ENCODE measurements around the gene SPTBN1. TPM values are rescaled to one million over a fixed set of nuclear protein-coding genes. Genes with fewer than 3 reads are reported as not detected.

Gene SPTBN1
- total and polyA plus RNA-seq, 2 of the 13 experiments (the other 11 are each of a cell fraction or from before 2014, with no cell fraction given) = 123 to 299 TPM

DNA sequence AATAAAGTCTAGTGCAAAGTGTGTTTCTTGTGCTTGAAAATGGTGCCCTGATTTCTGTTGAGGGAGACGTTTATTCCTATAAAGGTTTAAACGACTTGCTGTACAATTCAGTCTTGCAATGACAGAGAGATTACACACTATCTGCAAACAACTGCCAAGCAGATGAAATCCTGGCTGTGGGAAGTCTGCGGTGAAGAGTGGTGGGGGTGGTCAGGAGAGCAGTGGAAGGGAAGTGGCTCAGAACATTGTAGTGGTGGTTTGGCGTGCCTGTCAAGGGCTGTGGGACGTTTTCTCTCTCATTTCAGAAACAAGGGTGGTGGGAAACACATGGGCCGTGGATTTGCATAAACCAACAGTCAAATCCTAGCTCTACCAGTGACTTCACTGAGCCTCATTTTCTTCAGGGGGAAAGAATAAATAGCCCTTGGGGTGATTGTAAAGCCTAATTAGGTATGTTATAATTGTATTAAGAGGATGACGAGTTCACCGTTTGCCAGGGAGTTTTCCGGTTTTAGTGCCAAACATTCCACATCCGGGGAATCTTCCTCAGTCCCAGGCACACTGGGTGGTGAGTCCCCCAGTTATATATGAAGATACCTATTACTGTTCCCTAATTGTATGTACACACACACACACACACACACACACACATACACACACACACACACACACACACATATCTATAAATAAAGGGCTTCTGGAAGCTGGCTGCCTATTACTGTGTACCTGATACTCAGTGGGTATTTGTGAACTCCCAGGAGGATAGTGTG lies 115.0 kb downstream of the SPTBN1 start (continued):
- TF ChIP-seq, protein P1, sequence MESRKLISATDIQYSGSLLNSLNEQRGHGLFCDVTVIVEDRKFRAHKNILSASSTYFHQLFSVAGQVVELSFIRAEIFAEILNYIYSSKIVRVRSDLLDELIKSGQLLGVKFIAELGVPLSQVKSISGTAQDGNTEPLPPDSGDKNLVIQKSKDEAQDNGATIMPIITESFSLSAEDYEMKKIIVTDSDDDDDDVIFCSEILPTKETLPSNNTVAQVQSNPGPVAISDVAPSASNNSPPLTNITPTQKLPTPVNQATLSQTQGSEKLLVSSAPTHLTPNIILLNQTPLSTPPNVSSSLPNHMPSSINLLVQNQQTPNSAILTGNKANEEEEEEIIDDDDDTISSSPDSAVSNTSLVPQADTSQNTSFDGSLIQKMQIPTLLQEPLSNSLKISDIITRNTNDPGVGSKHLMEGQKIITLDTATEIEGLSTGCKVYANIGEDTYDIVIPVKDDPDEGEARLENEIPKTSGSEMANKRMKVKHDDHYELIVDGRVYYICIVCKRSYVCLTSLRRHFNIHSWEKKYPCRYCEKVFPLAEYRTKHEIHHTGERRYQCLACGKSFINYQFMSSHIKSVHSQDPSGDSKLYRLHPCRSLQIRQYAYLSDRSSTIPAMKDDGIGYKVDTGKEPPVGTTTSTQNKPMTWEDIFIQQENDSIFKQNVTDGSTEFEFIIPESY (CRISPR knock-in tag; IDR thresholded peaks at IDR 0.05) = peak; percentile 37; the same call in 1 of the 2 replicates
- TF ChIP-seq, protein P2, sequence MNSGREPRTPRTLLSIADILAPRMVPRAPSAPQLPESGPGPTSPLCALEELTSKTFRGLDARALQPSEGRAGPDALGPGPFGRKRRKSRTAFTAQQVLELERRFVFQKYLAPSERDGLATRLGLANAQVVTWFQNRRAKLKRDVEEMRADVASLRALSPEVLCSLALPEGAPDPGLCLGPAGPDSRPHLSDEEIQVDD (CRISPR knock-in tag; IDR thresholded peaks at IDR 0.05; ENCODE audit: borderline replicate concordance) = no peak
- TF ChIP-seq KDM6A (CRISPR knock-in tag; IDR thresholded peaks at IDR 0.05; ENCODE audit: low read depth) (no peak), ZNF781 (CRISPR knock-in tag; IDR thresholded peaks at IDR 0.05; ENCODE audit: borderline replicate concordance, not compliant biosample characterization) (no peak), RFX3 (CRISPR knock-in tag; IDR thresholded peaks at IDR 0.05) (no peak), ZNF329 (CRISPR knock-in tag; IDR thresholded peaks at IDR 0.05; ENCODE audit: low read depth) (no peak), MBD4 (IDR thresholded peaks at IDR 0.05; ENCODE audit: borderline replicate concordance, low read length) (peak; percentile 71; the same call in 1 of the 2 replicates), FOSL1 (CRISPR knock-in tag; IDR thresholded peaks at IDR 0.05; ENCODE audit: borderline replicate concordance) (no peak), ZZZ3 (CRISPR knock-in tag; IDR thresholded peaks at IDR 0.05; ENCODE audit: borderline replicate concordance) (no peak)
- TF ChIP-seq, protein P3, sequence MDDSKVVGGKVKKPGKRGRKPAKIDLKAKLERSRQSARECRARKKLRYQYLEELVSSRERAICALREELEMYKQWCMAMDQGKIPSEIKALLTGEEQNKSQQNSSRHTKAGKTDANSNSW (CRISPR knock-in tag; IDR thresholded peaks at IDR 0.05; ENCODE audit: borderline replicate concordance) = no peak
- TF ChIP-seq, protein P4, sequence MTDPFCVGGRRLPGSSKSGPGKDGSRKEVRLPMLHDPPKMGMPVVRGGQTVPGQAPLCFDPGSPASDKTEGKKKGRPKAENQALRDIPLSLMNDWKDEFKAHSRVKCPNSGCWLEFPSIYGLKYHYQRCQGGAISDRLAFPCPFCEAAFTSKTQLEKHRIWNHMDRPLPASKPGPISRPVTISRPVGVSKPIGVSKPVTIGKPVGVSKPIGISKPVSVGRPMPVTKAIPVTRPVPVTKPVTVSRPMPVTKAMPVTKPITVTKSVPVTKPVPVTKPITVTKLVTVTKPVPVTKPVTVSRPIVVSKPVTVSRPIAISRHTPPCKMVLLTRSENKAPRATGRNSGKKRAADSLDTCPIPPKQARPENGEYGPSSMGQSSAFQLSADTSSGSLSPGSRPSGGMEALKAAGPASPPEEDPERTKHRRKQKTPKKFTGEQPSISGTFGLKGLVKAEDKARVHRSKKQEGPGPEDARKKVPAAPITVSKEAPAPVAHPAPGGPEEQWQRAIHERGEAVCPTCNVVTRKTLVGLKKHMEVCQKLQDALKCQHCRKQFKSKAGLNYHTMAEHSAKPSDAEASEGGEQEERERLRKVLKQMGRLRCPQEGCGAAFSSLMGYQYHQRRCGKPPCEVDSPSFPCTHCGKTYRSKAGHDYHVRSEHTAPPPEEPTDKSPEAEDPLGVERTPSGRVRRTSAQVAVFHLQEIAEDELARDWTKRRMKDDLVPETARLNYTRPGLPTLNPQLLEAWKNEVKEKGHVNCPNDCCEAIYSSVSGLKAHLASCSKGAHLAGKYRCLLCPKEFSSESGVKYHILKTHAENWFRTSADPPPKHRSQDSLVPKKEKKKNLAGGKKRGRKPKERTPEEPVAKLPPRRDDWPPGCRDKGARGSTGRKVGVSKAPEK (CRISPR knock-in tag; IDR thresholded peaks at IDR 0.05; ENCODE audit: borderline replicate concordance) = no peak
- TF ChIP-seq, protein P5, sequence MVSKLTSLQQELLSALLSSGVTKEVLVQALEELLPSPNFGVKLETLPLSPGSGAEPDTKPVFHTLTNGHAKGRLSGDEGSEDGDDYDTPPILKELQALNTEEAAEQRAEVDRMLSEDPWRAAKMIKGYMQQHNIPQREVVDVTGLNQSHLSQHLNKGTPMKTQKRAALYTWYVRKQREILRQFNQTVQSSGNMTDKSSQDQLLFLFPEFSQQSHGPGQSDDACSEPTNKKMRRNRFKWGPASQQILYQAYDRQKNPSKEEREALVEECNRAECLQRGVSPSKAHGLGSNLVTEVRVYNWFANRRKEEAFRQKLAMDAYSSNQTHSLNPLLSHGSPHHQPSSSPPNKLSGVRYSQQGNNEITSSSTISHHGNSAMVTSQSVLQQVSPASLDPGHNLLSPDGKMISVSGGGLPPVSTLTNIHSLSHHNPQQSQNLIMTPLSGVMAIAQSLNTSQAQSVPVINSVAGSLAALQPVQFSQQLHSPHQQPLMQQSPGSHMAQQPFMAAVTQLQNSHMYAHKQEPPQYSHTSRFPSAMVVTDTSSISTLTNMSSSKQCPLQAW (CRISPR knock-in tag; IDR thresholded peaks at IDR 0.05) = 0 out of 2 replicates have a peak, but pooled peaks have one; percentile 18
- TF ChIP-seq, protein P6, sequence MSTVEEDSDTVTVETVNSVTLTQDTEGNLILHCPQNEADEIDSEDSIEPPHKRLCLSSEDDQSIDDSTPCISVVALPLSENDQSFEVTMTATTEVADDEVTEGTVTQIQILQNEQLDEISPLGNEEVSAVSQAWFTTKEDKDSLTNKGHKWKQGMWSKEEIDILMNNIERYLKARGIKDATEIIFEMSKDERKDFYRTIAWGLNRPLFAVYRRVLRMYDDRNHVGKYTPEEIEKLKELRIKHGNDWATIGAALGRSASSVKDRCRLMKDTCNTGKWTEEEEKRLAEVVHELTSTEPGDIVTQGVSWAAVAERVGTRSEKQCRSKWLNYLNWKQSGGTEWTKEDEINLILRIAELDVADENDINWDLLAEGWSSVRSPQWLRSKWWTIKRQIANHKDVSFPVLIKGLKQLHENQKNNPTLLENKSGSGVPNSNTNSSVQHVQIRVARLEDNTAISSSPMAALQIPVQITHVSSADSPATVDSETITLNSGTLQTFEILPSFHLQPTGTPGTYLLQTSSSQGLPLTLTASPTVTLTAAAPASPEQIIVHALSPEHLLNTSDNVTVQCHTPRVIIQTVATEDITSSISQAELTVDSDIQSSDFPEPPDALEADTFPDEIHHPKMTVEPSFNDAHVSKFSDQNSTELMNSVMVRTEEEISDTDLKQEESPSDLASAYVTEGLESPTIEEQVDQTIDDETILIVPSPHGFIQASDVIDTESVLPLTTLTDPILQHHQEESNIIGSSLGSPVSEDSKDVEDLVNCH (CRISPR knock-in tag; IDR thresholded peaks at IDR 0.05) = no peak
- TF ChIP-seq, protein P7, sequence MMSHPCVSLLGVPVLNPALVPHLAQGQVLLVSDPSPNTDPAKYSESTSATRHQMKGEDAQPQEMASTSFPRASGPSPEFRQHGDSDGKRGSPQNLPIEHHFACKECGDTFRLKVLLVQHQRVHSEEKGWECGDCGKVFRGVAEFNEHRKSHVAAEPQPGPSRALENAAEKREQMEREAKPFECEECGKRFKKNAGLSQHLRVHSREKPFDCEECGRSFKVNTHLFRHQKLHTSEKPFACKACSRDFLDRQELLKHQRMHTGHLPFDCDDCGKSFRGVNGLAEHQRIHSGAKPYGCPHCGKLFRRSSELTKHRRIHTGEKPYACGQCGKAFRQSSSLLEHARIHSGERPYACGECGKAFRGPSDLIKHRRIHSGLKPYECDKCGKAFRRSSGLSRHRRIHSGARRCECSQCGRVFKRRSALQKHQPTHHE (CRISPR knock-in tag; IDR thresholded peaks at IDR 0.05; ENCODE audit: borderline replicate concordance) = no peak
